CD4-positive, alpha-beta T cell treated with Interleukin-15 for 1 hour (primary cell): ENCODE results near the gene ARMC9.
A peak's percentile ranks its signal among the peaks of the same experiment; 100 is the strongest.
"Not testable (repeated sequence)": the region's sequence is repeated elsewhere in the genome, so short reads cannot be mapped to it uniquely, and the experiment has no call there.

ENCODE experiments used
- DNase-seq: peaks from one replicate; pipeline ENCODE4 v3.0.0-alpha.2; 2020

The ARMC9 gene

GRCh38 chr2:231344851-231345250, 146.4 kb downstream of the ARMC9 start:
- no peak for DNase-seq

- DNase-seq = no peak
Measured at GRCh38 chr2:231347081-231347480, 148.7 kb downstream of the ARMC9 start.

- no peak for DNase-seq
Measured at GRCh38 chr2:231347638-231348037, 149.2 kb downstream of the ARMC9 start.

GRCh38 chr2:231348173-231348572, 149.7 kb downstream of the ARMC9 start:
- no peak for DNase-seq

- no peak for DNase-seq
Measured at GRCh38 chr2:231348704-231349373, 150.4 kb downstream of the ARMC9 start.

- DNase-seq = not testable (repeated sequence)
Measured at GRCh38 chr2:231349374-231349735, 150.9 kb downstream of the ARMC9 start.

GRCh38 chr2:231351648-231352047, 153.2 kb downstream of the ARMC9 start:
- DNase-seq = no peak

GRCh38 chr2:231353469-231353868, 155.0 kb downstream of the ARMC9 start:
- no peak for DNase-seq

- DNase-seq = no peak
Measured at GRCh38 chr2:231355508-231356465, 157.4 kb downstream of the ARMC9 start.

- DNase-seq = no peak
Measured at GRCh38 chr2:231356466-231356844, 158.0 kb downstream of the ARMC9 start.

GRCh38 chr2:231357048-231357447, 158.6 kb downstream of the ARMC9 start:
- DNase-seq = no peak

- no peak for DNase-seq
Measured at GRCh38 chr2:231357931-231358330, 159.5 kb downstream of the ARMC9 start.

GRCh38 chr2:231359441-231359840, 161.0 kb downstream of the ARMC9 start:
- no peak for DNase-seq

GRCh38 chr2:231359948-231360347, 161.5 kb downstream of the ARMC9 start:
- no peak for DNase-seq

- DNase-seq = no peak
Measured at GRCh38 chr2:231360401-231360800, 162.0 kb downstream of the ARMC9 start.

- no peak for DNase-seq
Measured at GRCh38 chr2:231360881-231361371, 162.5 kb downstream of the ARMC9 start.

- DNase-seq = peak; percentile 37
Measured at GRCh38 chr2:231361701-231362554, 163.5 kb downstream of the ARMC9 start.

GRCh38 chr2:231362555-231363184, 164.2 kb downstream of the ARMC9 start:
- no peak for DNase-seq

- no peak for DNase-seq
Measured at GRCh38 chr2:231364061-231364460, 165.6 kb downstream of the ARMC9 start.

- no peak for DNase-seq
Measured at GRCh38 chr2:231364961-231365810, 166.8 kb downstream of the ARMC9 start.

GRCh38 chr2:231367178-231367577, 168.7 kb downstream of the ARMC9 start:
- DNase-seq = no peak
